HL-60 (cell line): ENCODE results near the gene CAMSAP3.

Experiments used
- DNase-seq, 2 experiments: peaks; one replicate each; pipeline ENCODE4 v3.0.0-alpha.2; 2010 to 2020; ENCODE audit warnings: low read depth in 1 of 2, low spot score in 1 of 2
- H3K27ac ChIP-seq: fragments of 250-450 bp; sonication (Bioruptor Pico); replicated peaks from 2 replicates; pipeline ENCODE4 v1.5.1; 2020; ENCODE audit warnings: mild to moderate bottlenecking, moderate library complexity
- H3K27me3 ChIP-seq: fragments of 250-450 bp; sonication (Bioruptor Pico); 2 replicates; pipeline ENCODE4 v1.5.1; 2021; ENCODE audit warnings: mild to moderate bottlenecking, moderate library complexity; ENCODE audit not compliant: insufficient read depth, poor library complexity, severe bottlenecking
- H3K4me3 ChIP-seq: replicated peaks from 2 replicates; pipeline ENCODE4 v1.5.1; 2011; ENCODE audit warnings: mild to moderate bottlenecking, control low read depth, low read length; ENCODE audit not compliant: insufficient read depth
- CTCF ChIP-seq: IDR thresholded peaks from one replicate; pipeline ENCODE4 v1.5.1; 2011; ENCODE audit warnings: low read length, control low read depth, inconsistent platforms; ENCODE audit not compliant: insufficient read depth
- GABPA ChIP-seq: IDR thresholded peaks from 2 replicates; pipeline ENCODE4 v1.6.1; 2012; ENCODE audit warnings: low read depth
- POLR2AphosphoS5 ChIP-seq: IDR thresholded peaks from 2 replicates; pipeline ENCODE4 v1.6.1; 2012; ENCODE audit warnings: low read depth
- REST ChIP-seq: IDR thresholded peaks from 2 replicates; pipeline ENCODE4 v1.6.1; 2012; ENCODE audit warnings: low read depth; ENCODE audit not compliant: insufficient replicate concordance
- SPI1 ChIP-seq: IDR thresholded peaks from 2 replicates; pipeline ENCODE4 v1.6.1; 2012; ENCODE audit warnings: low read depth, mild to moderate bottlenecking, borderline replicate concordance

Gene CAMSAP3

GRCh38 chr19:7617172-7617571 lies 21.5 kb downstream of the CAMSAP3 start:
- no peak for TF ChIP-seq REST
- DNase-seq = no peak
- Histone ChIP-seq H3K27ac (no peak overlapping the region), H3K27me3 (peaks cover 2% of the 10 kb centered on the region), H3K4me3 (no peak overlapping the region)

GRCh38 chr19:7617735-7618134 lies 22.1 kb downstream of the CAMSAP3 start:
- peak in 1 of 2 experiments; percentile 6 for DNase-seq
- Histone ChIP-seq H3K27ac (no peak overlapping the region), H3K27me3 (no peaks in the 10 kb centered on the region), H3K4me3 (no peak overlapping the region)
- TF ChIP-seq CTCF = no peak
- TF ChIP-seq GABPA = no peak
- no peak for TF ChIP-seq SPI1
- TF ChIP-seq REST = no peak
- no peak for TF ChIP-seq POLR2AphosphoS5

- no peak for DNase-seq
- H3K4me3 ChIP-seq = no peak overlapping the region
- H3K27me3 ChIP-seq = no peaks in the 10 kb centered on the region
- H3K27ac ChIP-seq = no peak overlapping the region
- TF ChIP-seq CTCF (no peak), SPI1 (no peak), POLR2AphosphoS5 (no peak), GABPA (no peak), REST (no peak)
These were observed 22.7 kb downstream of the CAMSAP3 start for GRCh38 chr19:7618348-7618747.
